K562 (cell line): ENCODE data around the gene TECTA. TPM values are rescaled to one million over a fixed set of nuclear protein-coding genes. Genes with fewer than 3 reads are reported as not detected.

Experiments used
- ATAC-seq: fragments of 200-7000 bp; cut with Tn5 transposase; 3 replicates; pipeline ENCODE4 v1.9.1; 2020; ENCODE audit warnings: moderate library complexity
- BruUV-seq: library from RNA; stranded (reverse); fragments of 400-500 nt; replicated peaks from 2 replicates; lab custom pipeline; 2021; lab: Mats Ljungman, UMichigan
- CTCF ChIA-PET: fragments of 300-600 bp; formaldehyde crosslinking; extraction: SDS; loops from one replicate; lab custom pipeline; 2021; ENCODE audit warnings: low intra/inter-chr PET ratio; lab: Yijun Ruan, JAX
- POLR2A ChIA-PET: fragments of 300-600, 350-650 bp; sonication (Branson Sonifier 250); formaldehyde crosslinking; extraction: SDS; loops from one replicate; lab custom pipeline; 2021; ENCODE audit warnings: antibody characterized with exemption, inconsistent platforms; lab: Yijun Ruan, JAX
- DNase-seq, 4 experiments: peaks; one replicate each; pipeline versions ENCODE4 v3.0.0 to v3.0.0-alpha.2; 2011 to 2018; ENCODE audit warnings: low spot score in 3 of 4, mixed read lengths in 3 of 4; ENCODE audit errors: extremely low read depth in 1 of 4
- FAIRE-seq: peaks from 2 replicates; lab custom pipeline; 2011; peaks lifted over from hg19 to GRCh38; lab: Jason Lieb, UNC
- H2AFZ ChIP-seq: 2 replicates; pipeline ENCODE4 v1.6.0; 2011; ENCODE audit warnings: low read depth, low read length, control low read depth, inconsistent platforms
- H3K27ac ChIP-seq: fragments of 200-600 bp; 3 replicates; pipeline ENCODE4 v1.8.0; 2011; ENCODE audit warnings: low read depth, mild to moderate bottlenecking, control low read depth, inconsistent platforms, low read length, moderate library complexity, mixed read lengths; ENCODE audit errors: extremely low read depth
- H3K27me3 ChIP-seq, 2 experiments: fragments of 300-600 bp in 1 of 2; 2 replicates in 1 of 2; 3 replicates in 1 of 2; pipeline versions ENCODE4 v1.6.0 to v1.8.0; 2011; ENCODE audit warnings: inconsistent platforms in 2 of 2, low read length in 2 of 2, mild to moderate bottlenecking in 1 of 2, mixed read lengths in 1 of 2, moderate library complexity in 1 of 2; ENCODE audit not compliant: control insufficient read depth in 2 of 2, insufficient read depth in 2 of 2
- H3K36me3 ChIP-seq: fragments of 300-600 bp; 3 replicates; pipeline ENCODE4 v1.8.0; 2011; ENCODE audit warnings: mild to moderate bottlenecking, low read length, inconsistent platforms; ENCODE audit not compliant: control insufficient read depth, insufficient read depth
- H3K4me1 ChIP-seq, 2 experiments: fragments of 200-600 bp in 1 of 2; replicated peaks in 1 of 2; 2 replicates in 1 of 2; 3 replicates in 1 of 2; pipeline versions ENCODE4 v1.5.1 to v1.8.0; 2011; ENCODE audit warnings: inconsistent platforms in 2 of 2, low read length in 2 of 2, mild to moderate bottlenecking in 1 of 2, mixed read lengths in 1 of 2, moderate library complexity in 1 of 2; ENCODE audit not compliant: control insufficient read depth in 2 of 2, insufficient read depth in 2 of 2
- H3K4me2 ChIP-seq: 2 replicates; pipeline ENCODE4 v1.6.1; 2011; ENCODE audit warnings: low read length, control low read depth, inconsistent platforms, mixed read lengths; ENCODE audit not compliant: insufficient read depth
- H3K4me3 ChIP-seq: fragments of 200-600 bp; sonication (generic), shearing (Covaris generic); 2 replicates; pipeline ENCODE4 v1.5.1; 2016; ENCODE audit warnings: control low read depth, inconsistent platforms
- H3K79me2 ChIP-seq: fragments of 200-600 bp; 3 replicates; pipeline ENCODE4 v1.8.0; 2011; ENCODE audit warnings: low read length, inconsistent platforms; ENCODE audit not compliant: control insufficient read depth, insufficient read depth
- H3K9ac ChIP-seq, 2 experiments: 2 replicates each; pipeline versions ENCODE4 v1.6.0 to v1.6.1; 2011; ENCODE audit warnings: low read depth in 2 of 2, low read length in 2 of 2, control low read depth in 1 of 2, inconsistent platforms in 1 of 2, mild to moderate bottlenecking in 1 of 2, mixed read lengths in 1 of 2; ENCODE audit not compliant: insufficient read depth in 1 of 2
- H3K9me1 ChIP-seq: one replicate; pipeline ENCODE4 v1.6.0; 2011; ENCODE audit warnings: inconsistent platforms, mild to moderate bottlenecking, low read length, moderate library complexity; ENCODE audit not compliant: control insufficient read depth, insufficient read depth
- H3K9me3 ChIP-seq: replicated peaks from 2 replicates; pipeline ENCODE4 v1.5.1; 2011; ENCODE audit warnings: low read depth, low read length, inconsistent platforms; ENCODE audit not compliant: control insufficient read depth, insufficient read depth
- H4K20me1 ChIP-seq: replicated peaks from 2 replicates; pipeline ENCODE4 v1.6.1; 2011; ENCODE audit warnings: low read length, inconsistent platforms, mixed read lengths; ENCODE audit not compliant: control insufficient read depth, insufficient read depth
- E2F6 ChIP-seq, 2 experiments: IDR thresholded peaks; 2 replicates each; pipeline ENCODE4 v1.6.1; 2011; ENCODE audit warnings: borderline replicate concordance in 1 of 2, control low read depth in 1 of 2, low read depth in 1 of 2, low read length in 1 of 2, mild to moderate bottlenecking in 1 of 2, mixed read lengths in 1 of 2, moderate library complexity in 1 of 2; ENCODE audit not compliant: insufficient read depth in 1 of 2, insufficient read length in 1 of 2, poor library complexity in 1 of 2, severe bottlenecking in 1 of 2; ENCODE audit errors: extremely low read depth in 1 of 2
- EHMT2 ChIP-seq: fragments of 450-650 bp; IDR thresholded peaks from 2 replicates; pipeline ENCODE4 v1.6.1; 2018; ENCODE audit warnings: antibody characterized with exemption
- HDAC8 ChIP-seq: fragments of 450-650 bp; IDR thresholded peaks from 2 replicates; pipeline ENCODE4 v1.6.1; 2016; ENCODE audit warnings: mild to moderate bottlenecking, missing genetic modification characterization, moderate library complexity, missing compliant biosample characterization
- JUN ChIP-seq, 2 experiments: sonication (generic) in 1 of 2; formaldehyde crosslinking in 1 of 2; IDR thresholded peaks; 2 replicates each; pipeline versions ENCODE4 v1.6.1 to v1.8.0; 2012 to 2022; ENCODE audit warnings: borderline replicate concordance in 2 of 2, mild to moderate bottlenecking in 2 of 2, improper control_type of control experiment in 1 of 2, low read depth in 1 of 2, low read length in 1 of 2, missing genetic modification reagents in 1 of 2
- L3MBTL2 ChIP-seq: fragments of 450-650 bp; IDR thresholded peaks from 2 replicates; pipeline ENCODE4 v1.6.1; 2016; ENCODE audit warnings: mild to moderate bottlenecking, moderate library complexity
- MITF ChIP-seq: IDR thresholded peaks from 2 replicates; pipeline ENCODE4 v1.6.1; 2014; ENCODE audit warnings: antibody characterized with exemption
- NEUROD1 ChIP-seq: fragments of 150-350 bp; IDR thresholded peaks from 2 replicates; pipeline ENCODE4 v1.6.1; 2014; ENCODE audit warnings: borderline replicate concordance, low read length, low read depth; ENCODE audit not compliant: partially characterized antibody
- RERE ChIP-seq: sonication (generic); formaldehyde crosslinking; IDR thresholded peaks from 2 replicates; pipeline ENCODE4 v1.8.0; 2023; ENCODE audit warnings: missing genetic modification reagents, mild to moderate bottlenecking, borderline replicate concordance
- RFX1 ChIP-seq: fragments of 450-650 bp; IDR thresholded peaks from 2 replicates; pipeline ENCODE4 v1.6.1; 2016; ENCODE audit warnings: mild to moderate bottlenecking, moderate library complexity
- TEAD2 ChIP-seq: fragments of 450-650 bp; IDR thresholded peaks from 2 replicates; pipeline ENCODE4 v1.6.1; 2016; ENCODE audit warnings: missing genetic modification characterization, control low read depth, missing compliant biosample characterization
- WGBS: fragments of 100-300 bp; shearing (Covaris generic); methylation state at CpG from one replicate; pipeline ENCODE4 v1.1.6; 2016; ENCODE audit warnings: low coverage, mixed read lengths; ENCODE audit not compliant: insufficient coverage; ENCODE audit errors: missing lambda C conversion rate; 5-methylcytosine and 5-hydroxymethylcytosine counted together
- in situ Hi-C: fragments of 300-500 bp; cut with MboI; formaldehyde crosslinking; loops from 4 replicates; pipeline ENCODE4 v1.15.0; 2018; ENCODE audit warnings: inconsistent platforms, mixed read lengths
- intact Hi-C: fragments of 100-400 bp; cut with micrococcal nuclease; formaldehyde crosslinking; loops from 2 replicates; pipeline ENCODE4 v1.14.2; 2022
- polyA plus RNA-seq, 8 experiments: library from polyadenylated mRNA; depleted of rRNA in 4 of 8; stranded (reverse) in 5 of 8; unstranded in 3 of 8; fragments of >200 nt; fragmentation: Nextera tagmentation in 2 of 8; fragmentation: Illumina TruSeq in 1 of 8; extraction: Ambion mirVana in 2 of 8; extraction: Trizol in 1 of 8; gene quantifications; 2 replicates each; pipeline versions ENCODE4 v1.2.1 to v1.2.3, GENCODE V29; 2011 to 2014; ENCODE audit warnings: inconsistent platforms in 1 of 8, missing spikeins in 1 of 8
- total RNA-seq, 7 experiments: library from RNA; depleted of rRNA in 6 of 7; stranded (reverse); fragments of >200 nt in 6 of 7; fragmentation: Illumina TruSeq in 2 of 7; extraction: Trizol in 2 of 7; gene quantifications; 2 replicates each; pipeline versions ENCODE4 v1.2.1 to v1.2.3, GENCODE V29; 2011 to 2021; ENCODE audit warnings: low replicate concordance in 1 of 7

Gene TECTA
- total and polyA plus RNA-seq, 9 of the 15 experiments (the other 6 are each of a cell fraction or from before 2014, with no cell fraction given) = under 0.01 to 0.04 (median 0.03) TPM; not detected in 5

GRCh38 chr11:121212536-121213361 lies 111.7 kb downstream of the TECTA start (continued):
- no peak for TF ChIP-seq MITF

GRCh38 chr11:121213362-121213893 lies 112.4 kb downstream of the TECTA start:
- Histone ChIP-seq H2AFZ (no peak overlapping the region), H3K36me3 (no peaks in the 10 kb centered on the region), H3K9me1 (no peaks in the 10 kb centered on the region), H3K79me2 (no peaks in the 10 kb centered on the region), H4K20me1 (no peaks in the 10 kb centered on the region), H3K4me1 (no peaks in the 10 kb centered on the region), H3K27ac (no peak overlapping the region), H3K9me3 (no peaks in the 10 kb centered on the region), H3K4me3 (no peak overlapping the region), H3K27me3 (peaks cover 0 to 2% of the 10 kb centered on the region in 2 experiments; a peak in 1 of 5 replicates), H3K4me2 (no peak overlapping the region), H3K9ac (no peak overlapping the region)
- DNase-seq (no peak), ATAC-seq (no peak), FAIRE-seq (no peak)
- intact Hi-C loops = no loop called here
- BruUV-seq = no TSS peak
- 0% methylated on average over 3 of the region's 3 CpGs for WGBS
- POLR2A ChIA-PET = no interaction called here
- CTCF ChIA-PET = no interaction called here
- in situ Hi-C loops = no loop called here
- TF ChIP-seq RERE (no peak), JUN (IDR thresholded peaks at IDR 0.05; ENCODE audit: borderline replicate concordance, low read depth, low read length) (no peak), JUN (CRISPR knock-in tag; IDR thresholded peaks at IDR 0.05; ENCODE audit: borderline replicate concordance) (no peak), EHMT2 (no peak), NEUROD1 (no peak), RFX1 (no peak), HDAC8 (tag) (no peak), TEAD2 (tag) (no peak), L3MBTL2 (no peak), E2F6 (IDR thresholded peaks at IDR 0.05; ENCODE audit: borderline replicate concordance in 1 of 2, extremely low read depth in 1 of 2, insufficient read depth in 1 of 2, insufficient read length in 1 of 2, low read depth in 1 of 2, low read length in 1 of 2, poor library complexity in 1 of 2, severe bottlenecking in 1 of 2) (no peak)
